ENCODE data around the gene SCUBE2.
"Not testable (repeated sequence)": the region's sequence is repeated elsewhere in the genome, so short reads cannot be mapped to it uniquely, and the experiment has no call there.

SCUBE2 gene

DNA sequence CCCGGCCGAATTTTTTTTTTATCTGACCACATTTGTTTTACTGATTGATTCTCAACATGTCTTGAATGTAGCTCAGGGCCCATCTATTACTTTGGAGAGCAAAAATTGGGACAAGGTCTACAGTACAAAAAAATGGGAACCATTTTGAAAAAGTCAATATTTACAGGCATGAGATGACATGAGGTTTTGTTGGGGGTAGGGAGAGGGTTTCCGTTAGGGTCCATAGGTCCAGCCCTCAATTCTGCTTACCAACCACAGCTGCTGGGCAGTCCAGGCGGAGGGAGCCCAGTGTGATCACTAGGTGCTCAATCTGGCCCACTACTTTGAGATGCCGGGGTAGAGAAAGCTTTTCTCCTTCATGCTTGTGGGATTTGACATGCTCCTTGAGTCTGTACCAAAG, 105.9 kb downstream of the SCUBE2 start:
- Histone ChIP-seq H3K27ac (ENCODE audit: low read depth, low read length) (no peak overlapping the region), H3K9me3 (ENCODE audit: control insufficient read depth, insufficient read depth, low read depth, low read length) (no peaks in the 10 kb centered on the region), H3K9ac (ENCODE audit: low read length) (no peak overlapping the region), H3K4me1 (ENCODE audit: control insufficient read depth, insufficient read depth, low read length) (peaks cover 7% of the 10 kb centered on the region), H3K36me3 (ENCODE audit: control insufficient read depth, insufficient read depth, low read length) (no peaks in the 10 kb centered on the region), H3K27me3 (ENCODE audit: control insufficient read depth, insufficient read depth, low read length) (no peaks in the 10 kb centered on the region), H3K4me3 (ENCODE audit: low read depth, low read length) (no peak overlapping the region)

GRCh38 chr11:8983552-8983951, 107.8 kb downstream of the SCUBE2 start:
- Histone ChIP-seq H3K27me3 (ENCODE audit: control insufficient read depth, insufficient read depth, low read length) (no peaks in the 10 kb centered on the region), H3K4me3 (ENCODE audit: low read depth, low read length) (no peak overlapping the region), H3K27ac (ENCODE audit: low read depth, low read length) (no peak overlapping the region), H3K36me3 (ENCODE audit: control insufficient read depth, insufficient read depth, low read length) (no peaks in the 10 kb centered on the region), H3K9ac (ENCODE audit: low read length) (no peak overlapping the region), H3K9me3 (ENCODE audit: control insufficient read depth, insufficient read depth, low read depth, low read length) (no peaks in the 10 kb centered on the region), H3K4me1 (ENCODE audit: control insufficient read depth, insufficient read depth, low read length) (no peaks in the 10 kb centered on the region)

GRCh38 chr11:8980485-8980884, 110.9 kb downstream of the SCUBE2 start:
- H3K27me3 ChIP-seq (ENCODE audit: control insufficient read depth, insufficient read depth, low read length), result no peaks in the 10 kb centered on the region
- H3K36me3 ChIP-seq (ENCODE audit: control insufficient read depth, insufficient read depth, low read length), result no peaks in the 10 kb centered on the region
- no peaks in the 10 kb centered on the region for H3K4me1 ChIP-seq (ENCODE audit: control insufficient read depth, insufficient read depth, low read length)
- no peak overlapping the region for H3K4me3 ChIP-seq (ENCODE audit: low read depth, low read length)
- no peak overlapping the region for H3K9ac ChIP-seq (ENCODE audit: low read length)
- no peak overlapping the region for H3K27ac ChIP-seq (ENCODE audit: low read depth, low read length)
- H3K9me3 ChIP-seq (ENCODE audit: control insufficient read depth, insufficient read depth, low read depth, low read length), result peaks cover 3% of the 10 kb centered on the region; the same call in 1 of the 2 replicates

DNA sequence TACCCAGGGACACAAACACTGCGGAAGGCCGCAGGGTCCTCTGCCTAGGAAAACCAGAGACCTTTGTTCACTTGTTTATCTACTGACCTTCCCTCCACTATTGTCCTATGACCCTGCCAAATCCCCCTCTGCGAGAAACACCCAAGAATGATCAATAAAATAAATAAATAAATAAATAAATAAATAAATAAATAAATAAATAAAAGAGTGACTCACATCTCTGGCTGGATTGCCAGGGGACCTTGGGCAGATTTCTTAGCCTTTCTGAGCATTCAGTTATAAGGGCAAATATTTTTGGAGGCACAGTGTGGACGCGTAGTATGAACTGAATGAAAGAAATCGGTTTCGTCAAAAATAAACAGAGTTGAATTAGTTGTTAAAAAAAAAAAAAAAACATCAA, 112.0 kb downstream of the SCUBE2 start:
- H3K27ac ChIP-seq (ENCODE audit: low read depth, low read length); H3K36me3 ChIP-seq (ENCODE audit: control insufficient read depth, insufficient read depth, low read length); H3K4me1 ChIP-seq (ENCODE audit: control insufficient read depth, insufficient read depth, low read length); H3K9me3 ChIP-seq (ENCODE audit: control insufficient read depth, insufficient read depth, low read depth, low read length); H3K9ac ChIP-seq (ENCODE audit: low read length); H3K4me3 ChIP-seq (ENCODE audit: low read depth, low read length); H3K27me3 ChIP-seq (ENCODE audit: control insufficient read depth, insufficient read depth, low read length): not testable (repeated sequence)

DNA sequence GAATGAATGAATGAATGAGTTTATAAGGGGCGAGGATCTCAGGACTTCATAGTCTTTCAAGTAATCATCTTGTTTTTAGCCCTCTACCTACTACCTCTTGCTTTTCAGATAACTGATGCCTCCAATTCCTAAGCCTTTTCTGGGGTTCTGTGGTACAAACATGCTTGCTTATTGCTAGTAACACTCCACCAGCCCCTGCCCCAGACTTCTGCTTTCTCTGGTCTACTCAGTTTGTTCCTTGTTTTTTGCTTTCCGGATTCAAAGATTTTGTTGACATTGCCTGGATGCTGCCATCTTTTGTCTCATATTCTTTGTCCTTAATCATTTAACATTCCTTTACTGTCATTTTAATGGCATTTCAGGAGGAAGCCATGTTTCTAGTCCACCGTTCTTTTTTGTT, 118.3 kb downstream of the SCUBE2 start:
- no peaks in the 10 kb centered on the region for H3K4me1 ChIP-seq (ENCODE audit: control insufficient read depth, insufficient read depth, low read length)
- peaks cover 3% of the 10 kb centered on the region; the same call in 1 of the 2 replicates for H3K9me3 ChIP-seq (ENCODE audit: control insufficient read depth, insufficient read depth, low read depth, low read length)
- no peak overlapping the region for H3K4me3 ChIP-seq (ENCODE audit: low read depth, low read length)
- no peak overlapping the region for H3K9ac ChIP-seq (ENCODE audit: low read length)
- no peaks in the 10 kb centered on the region for H3K36me3 ChIP-seq (ENCODE audit: control insufficient read depth, insufficient read depth, low read length)
- H3K27ac ChIP-seq (ENCODE audit: low read depth, low read length), result no peak overlapping the region
- H3K27me3 ChIP-seq (ENCODE audit: control insufficient read depth, insufficient read depth, low read length), result no peaks in the 10 kb centered on the region

- Histone ChIP-seq H3K9me3 (ENCODE audit: control insufficient read depth, insufficient read depth, low read depth, low read length) (peaks cover under 1% of the 10 kb centered on the region; the same call in 1 of the 2 replicates), H3K36me3 (ENCODE audit: control insufficient read depth, insufficient read depth, low read length) (no peaks in the 10 kb centered on the region; the same call in 1 of the 2 replicates), H3K4me1 (ENCODE audit: control insufficient read depth, insufficient read depth, low read length) (no peaks in the 10 kb centered on the region), H3K27ac (ENCODE audit: low read depth, low read length) (no peak overlapping the region), H3K4me3 (ENCODE audit: low read depth, low read length) (no peak overlapping the region), H3K9ac (ENCODE audit: low read length) (no peak overlapping the region), H3K27me3 (ENCODE audit: control insufficient read depth, insufficient read depth, low read length) (no peaks in the 10 kb centered on the region)
Observed at GRCh38 chr11:8971924-8972316, 119.5 kb downstream of the SCUBE2 start.

GRCh38 chr11:8971196-8971923, 120.0 kb downstream of the SCUBE2 start:
- Histone ChIP-seq H3K36me3 (ENCODE audit: control insufficient read depth, insufficient read depth, low read length) (no peaks in the 10 kb centered on the region; the same call in 1 of the 2 replicates), H3K9ac (ENCODE audit: low read length) (no peak overlapping the region), H3K4me1 (ENCODE audit: control insufficient read depth, insufficient read depth, low read length) (no peaks in the 10 kb centered on the region), H3K27ac (ENCODE audit: low read depth, low read length) (no peak overlapping the region), H3K9me3 (ENCODE audit: control insufficient read depth, insufficient read depth, low read depth, low read length) (no peaks in the 10 kb centered on the region), H3K4me3 (ENCODE audit: low read depth, low read length) (no peak overlapping the region), H3K27me3 (ENCODE audit: control insufficient read depth, insufficient read depth, low read length) (no peaks in the 10 kb centered on the region)

Measured in HUES6 (cell line).